Epithelial cell of esophagus (primary cell): ENCODE measurements around the gene CCDC60.

ENCODE experiments used
- DNase-seq: peaks from one replicate; pipeline ENCODE4 v3.0.0; 2010; ENCODE audit warnings: low read depth
- H3K4me3 ChIP-seq: 2 replicates; pipeline ENCODE4 v1.5.1; 2011; ENCODE audit warnings: mild to moderate bottlenecking, low read length, control low read depth
- CTCF ChIP-seq: IDR thresholded peaks from 2 replicates; pipeline ENCODE4 v1.5.1; 2011; ENCODE audit warnings: low read depth, mild to moderate bottlenecking, low read length, control low read depth, inconsistent platforms; ENCODE audit not compliant: insufficient read depth; ENCODE audit errors: missing control alignments

CCDC60 gene

GRCh38 chr12:119431151-119431550 lies 96.6 kb downstream of the CCDC60 start:
- H3K4me3 ChIP-seq, result no peak overlapping the region
- DNase-seq, result no peak
- TF ChIP-seq CTCF, result no peak

DNA sequence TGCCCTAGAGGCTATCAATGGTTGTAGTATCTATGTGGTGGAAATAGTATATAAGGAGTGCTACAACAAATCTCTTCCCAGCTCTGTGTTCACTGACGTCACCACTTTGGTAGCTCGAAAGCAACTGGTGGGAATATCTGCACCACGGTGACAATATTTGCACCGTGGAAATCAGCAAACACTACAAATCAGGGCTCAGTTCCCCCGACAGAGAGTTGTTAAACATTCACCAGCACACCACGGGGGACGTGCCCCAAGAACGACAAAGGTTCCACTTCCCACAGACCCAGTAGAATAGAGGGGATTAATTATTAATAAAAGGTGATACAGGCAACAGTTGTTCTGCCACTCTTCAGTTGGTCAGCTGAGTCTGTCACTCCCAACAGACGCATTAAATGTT lies 98.4 kb downstream of the CCDC60 start:
- H3K4me3 ChIP-seq, result no peak overlapping the region
- no peak for DNase-seq
- no peak for TF ChIP-seq CTCF

GRCh38 chr12:119440803-119441360 lies 106.4 kb downstream of the CCDC60 start:
- H3K4me3 ChIP-seq, result no peak overlapping the region
- no peak for DNase-seq
- TF ChIP-seq CTCF, result no peak

DNA sequence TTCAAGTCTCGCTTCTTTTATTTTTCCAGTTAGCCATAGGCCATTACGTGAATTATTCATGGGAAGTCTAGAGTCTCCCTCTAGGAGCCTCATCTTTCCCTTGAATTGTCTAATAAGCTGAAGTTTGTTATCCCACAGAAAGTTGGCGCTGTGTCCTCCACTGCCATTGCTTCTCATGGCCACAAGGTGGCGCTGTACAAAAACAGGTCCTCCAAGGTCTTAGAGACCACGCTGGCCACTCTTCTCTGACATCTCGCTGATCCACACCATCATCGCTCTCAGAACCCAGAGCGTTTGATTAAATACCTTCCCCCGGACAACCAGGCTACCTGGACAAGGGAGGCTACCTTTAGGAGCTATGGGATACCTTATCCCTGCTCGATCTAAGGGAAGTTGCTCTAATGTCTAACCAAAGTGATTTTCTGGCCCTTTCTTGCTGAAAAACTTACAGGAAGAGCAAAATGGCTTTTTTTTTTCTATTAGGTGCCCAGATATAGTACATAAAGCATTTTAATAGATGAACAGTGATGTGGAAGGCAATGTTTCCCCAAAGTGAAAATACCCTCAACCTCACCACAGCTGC lies 110.0 kb downstream of the CCDC60 start:
- DNase-seq, result peak; percentile 16
- no peak overlapping the region for H3K4me3 ChIP-seq
- TF ChIP-seq CTCF, result peak; percentile 52

- TF ChIP-seq CTCF, result no peak
- H3K4me3 ChIP-seq, result no peak overlapping the region
- DNase-seq, result no peak
These were observed 111.9 kb downstream of the CCDC60 start for GRCh38 chr12:119446459-119446858.

- DNase-seq, result no peak
- no peak for TF ChIP-seq CTCF
- no peak overlapping the region for H3K4me3 ChIP-seq
These were observed 112.6 kb downstream of the CCDC60 start for GRCh38 chr12:119447126-119447525.

- no peak for TF ChIP-seq CTCF
- no peak for DNase-seq
- H3K4me3 ChIP-seq, result no peak overlapping the region
These were observed 113.1 kb downstream of the CCDC60 start for GRCh38 chr12:119447618-119448017.
